B cell (primary cell): ENCODE results near the gene PRKCB. TPM values are rescaled to one million over a fixed set of nuclear protein-coding genes. Genes with fewer than 3 reads are reported as not detected.

Experiments
- ATAC-seq: fragments of 200-7000 bp; cut with Tn5 transposase; one replicate; pipeline ENCODE4 v1.10.0; 2021; ENCODE audit warnings: low read depth, mild to moderate bottlenecking, moderate number of reproducible peaks, moderate library complexity
- CTCF ChIA-PET: fragments of 350-600 bp; sonication (Branson Sonifier 250); formaldehyde crosslinking; loops from one replicate; lab custom pipeline; 2021; ENCODE audit warnings: antibody characterized with exemption, inconsistent platforms; lab: Charles Lee
- POLR2A ChIA-PET: fragments of 350-600 bp; sonication (Branson Sonifier 250); formaldehyde crosslinking; loops from one replicate; lab custom pipeline; 2021; ENCODE audit warnings: antibody characterized with exemption; lab: Charles Lee
- DNase-seq: peaks from one replicate; pipeline ENCODE4 v3.0.0; 2013
- H2AFZ ChIP-seq: 2 replicates; pipeline ENCODE4 v1.6.1; 2012; ENCODE audit warnings: mild to moderate bottlenecking, low read depth, low read length; ENCODE audit not compliant: insufficient read depth, poor library complexity, severe bottlenecking
- H3K27ac ChIP-seq, 2 donors: 1 replicate in 1 of 2; 2 replicates in 1 of 2; pipeline ENCODE4 v1.5.1; 2012 to 2013; ENCODE audit warnings: low read length in 2 of 2, mild to moderate bottlenecking in 2 of 2, moderate library complexity in 1 of 2
- H3K27me3 ChIP-seq, 4 experiments: fragments of 200-600 bp in 1 of 4; sonication (generic) in 1 of 4; replicated peaks in 1 of 4; 1 replicate in 2 of 4; 2 replicates in 2 of 4; pipeline versions ENCODE4 v1.6.1 to v1.7.0; 2013 to 2016; ENCODE audit warnings: low read length in 3 of 4, mild to moderate bottlenecking in 2 of 4, mixed read lengths in 1 of 4, moderate library complexity in 1 of 4; ENCODE audit not compliant: insufficient read depth in 4 of 4, control insufficient read depth in 3 of 4; ENCODE audit errors: control extremely low read depth in 1 of 4
- H3K36me3 ChIP-seq, 2 experiments: replicated peaks in 1 of 2; 1 replicate in 1 of 2; 2 replicates in 1 of 2; pipeline versions ENCODE4 v1.6.1 to v1.7.1; 2013; ENCODE audit warnings: low read length in 1 of 2; ENCODE audit not compliant: insufficient read depth in 2 of 2, control insufficient read depth in 1 of 2; ENCODE audit errors: control extremely low read depth in 1 of 2, extremely low read depth in 1 of 2
- H3K4me1 ChIP-seq, 2 donors: fragments of 200-600 bp in 1 of 2; sonication (generic) in 1 of 2; 1 replicate in 1 of 2; 2 replicates in 1 of 2; pipeline versions ENCODE4 v1.5.1 to v1.6.1; 2013 to 2017; ENCODE audit warnings: low read length in 2 of 2; ENCODE audit not compliant: control insufficient read depth in 2 of 2, insufficient read depth in 2 of 2
- H3K4me2 ChIP-seq: replicated peaks from 2 replicates; pipeline ENCODE3; 2012; ENCODE audit warnings: mild to moderate bottlenecking, low read depth, low read length; ENCODE audit not compliant: poor library complexity, severe bottlenecking
- H3K4me3 ChIP-seq, 5 experiments: fragments of 200-600 bp in 1 of 5; sonication (generic) in 1 of 5; 1 replicate in 3 of 5; 2 replicates in 2 of 5; pipeline versions ENCODE4 v1.5.1 to v1.7.0; 2011 to 2016; ENCODE audit warnings: low read length in 4 of 5, mild to moderate bottlenecking in 4 of 5, low read depth in 2 of 5, control low read depth in 1 of 5, moderate library complexity in 1 of 5; ENCODE audit not compliant: insufficient read depth in 1 of 5; ENCODE audit errors: control extremely low read depth in 1 of 5, extremely low read depth in 1 of 5
- H3K79me2 ChIP-seq: fragments of 200-600 bp; sonication (generic); one replicate; pipeline ENCODE4 v1.6.0; 2016; ENCODE audit warnings: low read length; ENCODE audit not compliant: control insufficient read depth, insufficient read depth
- H3K9ac ChIP-seq: fragments of 200-600 bp; sonication (generic); 2 replicates; pipeline ENCODE4 v1.6.1; 2017; ENCODE audit warnings: mild to moderate bottlenecking, low read length, moderate library complexity
- H3K9me3 ChIP-seq, 3 donors: one replicate each; pipeline versions ENCODE4 v1.6.1 to v1.7.1; 2013; ENCODE audit warnings: low read length in 2 of 3; ENCODE audit not compliant: control insufficient read depth in 2 of 3, insufficient read depth in 1 of 3; ENCODE audit errors: control extremely low read depth in 1 of 3
- H4K20me1 ChIP-seq: 2 replicates; pipeline ENCODE4 v1.6.0; 2012; ENCODE audit warnings: mild to moderate bottlenecking, low read length; ENCODE audit not compliant: insufficient read depth, control insufficient read depth, poor library complexity, severe bottlenecking
- H3K27ac Mint-ChIP-seq: one replicate; pipeline ENCODE4 v1.8.0; 2021; ENCODE audit warnings: mixed read lengths
- H3K27me3 Mint-ChIP-seq: one replicate; pipeline ENCODE4 v1.8.0; 2021; ENCODE audit warnings: mixed read lengths
- H3K4me1 Mint-ChIP-seq: one replicate; pipeline ENCODE4 v1.8.0; 2021; ENCODE audit warnings: mixed read lengths
- H3K4me3 Mint-ChIP-seq: one replicate; pipeline ENCODE4 v1.8.0; 2021; ENCODE audit warnings: mixed read lengths
- H3K9me3 Mint-ChIP-seq: one replicate; pipeline ENCODE4 v1.8.0; 2022; ENCODE audit warnings: mixed read lengths; ENCODE audit not compliant: insufficient read depth
- CTCF ChIP-seq: fragments of 200-600 bp; IDR thresholded peaks from one replicate; pipeline ENCODE4 v1.8.0; 2022; ENCODE audit warnings: antibody characterized with exemption, mild to moderate bottlenecking
- EZH2 ChIP-seq: IDR thresholded peaks from 2 replicates; pipeline ENCODE4 v1.6.1; 2012; ENCODE audit warnings: borderline replicate concordance, low read depth, mild to moderate bottlenecking, moderate library complexity, low read length; ENCODE audit not compliant: insufficient read depth, poor library complexity, severe bottlenecking
- WGBS: methylation state at CpG from one replicate; pipeline ENCODE4 v1.1.5; 2013; ENCODE audit warnings: missing lambda C conversion rate; ENCODE audit not compliant: insufficient coverage; 5-methylcytosine and 5-hydroxymethylcytosine counted together
- intact Hi-C: fragments of 100-400 bp; cut with micrococcal nuclease; formaldehyde crosslinking; loops from one replicate; pipeline ENCODE4 v1.10.0; 2022
- polyA plus RNA-seq: library from polyadenylated mRNA; depleted of rRNA; stranded (reverse); fragments of >200 nt; gene quantifications from 2 replicates; pipeline ENCODE4 v1.2.3, GENCODE V29; 2012
- total RNA-seq, 2 donors: library from RNA; stranded (reverse); fragments of 120-200 nt in 1 of 2; gene quantifications; 1 replicate in 1 of 2; 2 replicates in 1 of 2; pipeline versions ENCODE4 v1.2.3 to v1.2.4, GENCODE V29; 2013 to 2022

PRKCB gene
- total and polyA plus RNA-seq, 2 donors (not counting 1 experiment from before 2014, with no cell fraction given): 106 to 373 TPM

- intact Hi-C loops: loop anchor here (10.0 kb wide), 1 partner anchor 65 kb away; no protein-coding TSS in a partner anchor
- 79% methylated on average over 2 of the region's 3 CpGs for WGBS
These were observed 354.2 kb downstream of the PRKCB start for GRCh38 chr16:24189941-24190340.

More at GRCh38 chr16:24189941-24190340, 354.2 kb downstream of the PRKCB start:
- Histone ChIP-seq H3K27me3 (no peaks in the 10 kb centered on the region), H3K9me3 (no peaks in the 10 kb centered on the region), H4K20me1 (peaks cover 16% of the 10 kb centered on the region), H3K36me3 (peaks cover 17 to 87% of the 10 kb centered on the region in 2 experiments), H3K27ac (no peak overlapping the region), H3K4me1 (no peaks in the 10 kb centered on the region), H3K4me2 (no peak overlapping the region), H3K4me3 (no peak overlapping the region), H3K9ac (no peak overlapping the region), H3K79me2 (peaks cover 1% of the 10 kb centered on the region), H2AFZ (no peak overlapping the region)
- ChIA-PET CTCF (no interaction called here), POLR2A (no interaction called here)
- Mint-ChIP-seq H3K27ac (no peak overlapping the region), H3K27me3 (no peaks in the 10 kb centered on the region), H3K9me3 (no peaks in the 10 kb centered on the region), H3K4me3 (no peak overlapping the region), H3K4me1 (no peaks in the 10 kb centered on the region)
- DNase-seq (no peak), ATAC-seq (no peak)
- no peak for TF ChIP-seq EZH2
- TF ChIP-seq CTCF: no peak
